SU-DHL-6 (cell line): ENCODE data around the gene CCDC134.

Experiments used
- EZH2phosphoT487 ChIP-seq: fragments of 200-600 bp; sonication (generic), shearing (Covaris generic); conservative IDR thresholded peaks from 2 replicates; pipeline ENCODE4 v1.6.1; 2018; ENCODE audit warnings: mild to moderate bottlenecking, antibody characterized with exemption, low read length, moderate library complexity, mixed read lengths
- TF ChIP-seq, protein P1 (sequence below): fragments of 200-600 bp; sonication (generic); IDR thresholded peaks from one replicate; pipeline ENCODE4 v1.5.1; 2017; ENCODE audit warnings: antibody characterized with exemption, mild to moderate bottlenecking, low read length, moderate library complexity; ENCODE audit not compliant: insufficient read depth, poor library complexity, severe bottlenecking

DNA sequence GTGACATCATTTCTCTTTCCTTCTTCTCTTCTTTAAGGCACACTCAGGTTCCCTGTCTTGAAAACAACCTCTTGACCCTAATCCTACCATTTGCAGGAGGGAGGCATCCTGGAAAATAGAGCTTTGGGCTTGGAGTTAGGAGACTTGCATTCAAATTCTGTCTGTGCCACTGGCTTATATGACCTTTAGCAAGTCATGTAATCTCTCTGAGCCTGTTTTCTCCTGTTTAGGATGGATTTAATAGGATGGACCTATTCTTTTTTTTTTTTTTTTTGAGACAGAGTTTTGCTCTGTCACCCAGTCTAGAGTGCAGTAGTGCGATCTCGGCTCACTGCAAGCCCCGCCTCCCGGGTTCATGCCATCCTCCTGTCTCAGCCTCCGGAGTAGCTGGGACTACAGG, 25.1 kb upstream of the CCDC134 start:
- TF ChIP-seq, protein P1, sequence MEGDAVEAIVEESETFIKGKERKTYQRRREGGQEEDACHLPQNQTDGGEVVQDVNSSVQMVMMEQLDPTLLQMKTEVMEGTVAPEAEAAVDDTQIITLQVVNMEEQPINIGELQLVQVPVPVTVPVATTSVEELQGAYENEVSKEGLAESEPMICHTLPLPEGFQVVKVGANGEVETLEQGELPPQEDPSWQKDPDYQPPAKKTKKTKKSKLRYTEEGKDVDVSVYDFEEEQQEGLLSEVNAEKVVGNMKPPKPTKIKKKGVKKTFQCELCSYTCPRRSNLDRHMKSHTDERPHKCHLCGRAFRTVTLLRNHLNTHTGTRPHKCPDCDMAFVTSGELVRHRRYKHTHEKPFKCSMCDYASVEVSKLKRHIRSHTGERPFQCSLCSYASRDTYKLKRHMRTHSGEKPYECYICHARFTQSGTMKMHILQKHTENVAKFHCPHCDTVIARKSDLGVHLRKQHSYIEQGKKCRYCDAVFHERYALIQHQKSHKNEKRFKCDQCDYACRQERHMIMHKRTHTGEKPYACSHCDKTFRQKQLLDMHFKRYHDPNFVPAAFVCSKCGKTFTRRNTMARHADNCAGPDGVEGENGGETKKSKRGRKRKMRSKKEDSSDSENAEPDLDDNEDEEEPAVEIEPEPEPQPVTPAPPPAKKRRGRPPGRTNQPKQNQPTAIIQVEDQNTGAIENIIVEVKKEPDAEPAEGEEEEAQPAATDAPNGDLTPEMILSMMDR: no peak
- no peak for TF ChIP-seq EZH2phosphoT487
